Measurements from ENCODE around the gene LRRC37A. TPM values are rescaled to one million over a fixed set of nuclear protein-coding genes. Genes with fewer than 3 reads are reported as not detected.

The LRRC37A gene
- total and polyA plus RNA-seq, 9 of the 15 experiments (the other 6 are each of a cell fraction or from before 2014, with no cell fraction given) = 0.14 to 3.1 (median 1.8) TPM

- TF ChIP-seq, protein P1, sequence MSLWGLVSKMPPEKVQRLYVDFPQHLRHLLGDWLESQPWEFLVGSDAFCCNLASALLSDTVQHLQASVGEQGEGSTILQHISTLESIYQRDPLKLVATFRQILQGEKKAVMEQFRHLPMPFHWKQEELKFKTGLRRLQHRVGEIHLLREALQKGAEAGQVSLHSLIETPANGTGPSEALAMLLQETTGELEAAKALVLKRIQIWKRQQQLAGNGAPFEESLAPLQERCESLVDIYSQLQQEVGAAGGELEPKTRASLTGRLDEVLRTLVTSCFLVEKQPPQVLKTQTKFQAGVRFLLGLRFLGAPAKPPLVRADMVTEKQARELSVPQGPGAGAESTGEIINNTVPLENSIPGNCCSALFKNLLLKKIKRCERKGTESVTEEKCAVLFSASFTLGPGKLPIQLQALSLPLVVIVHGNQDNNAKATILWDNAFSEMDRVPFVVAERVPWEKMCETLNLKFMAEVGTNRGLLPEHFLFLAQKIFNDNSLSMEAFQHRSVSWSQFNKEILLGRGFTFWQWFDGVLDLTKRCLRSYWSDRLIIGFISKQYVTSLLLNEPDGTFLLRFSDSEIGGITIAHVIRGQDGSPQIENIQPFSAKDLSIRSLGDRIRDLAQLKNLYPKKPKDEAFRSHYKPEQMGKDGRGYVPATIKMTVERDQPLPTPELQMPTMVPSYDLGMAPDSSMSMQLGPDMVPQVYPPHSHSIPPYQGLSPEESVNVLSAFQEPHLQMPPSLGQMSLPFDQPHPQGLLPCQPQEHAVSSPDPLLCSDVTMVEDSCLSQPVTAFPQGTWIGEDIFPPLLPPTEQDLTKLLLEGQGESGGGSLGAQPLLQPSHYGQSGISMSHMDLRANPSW (CRISPR knock-in tag; IDR thresholded peaks at IDR 0.05) = no peak
- TF ChIP-seq, protein P2, sequence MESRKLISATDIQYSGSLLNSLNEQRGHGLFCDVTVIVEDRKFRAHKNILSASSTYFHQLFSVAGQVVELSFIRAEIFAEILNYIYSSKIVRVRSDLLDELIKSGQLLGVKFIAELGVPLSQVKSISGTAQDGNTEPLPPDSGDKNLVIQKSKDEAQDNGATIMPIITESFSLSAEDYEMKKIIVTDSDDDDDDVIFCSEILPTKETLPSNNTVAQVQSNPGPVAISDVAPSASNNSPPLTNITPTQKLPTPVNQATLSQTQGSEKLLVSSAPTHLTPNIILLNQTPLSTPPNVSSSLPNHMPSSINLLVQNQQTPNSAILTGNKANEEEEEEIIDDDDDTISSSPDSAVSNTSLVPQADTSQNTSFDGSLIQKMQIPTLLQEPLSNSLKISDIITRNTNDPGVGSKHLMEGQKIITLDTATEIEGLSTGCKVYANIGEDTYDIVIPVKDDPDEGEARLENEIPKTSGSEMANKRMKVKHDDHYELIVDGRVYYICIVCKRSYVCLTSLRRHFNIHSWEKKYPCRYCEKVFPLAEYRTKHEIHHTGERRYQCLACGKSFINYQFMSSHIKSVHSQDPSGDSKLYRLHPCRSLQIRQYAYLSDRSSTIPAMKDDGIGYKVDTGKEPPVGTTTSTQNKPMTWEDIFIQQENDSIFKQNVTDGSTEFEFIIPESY (CRISPR knock-in tag; IDR thresholded peaks at IDR 0.05) = peak; percentile 55; the same call in 1 of the 2 replicates
- no peak for TF ChIP-seq BRF1 (IDR thresholded peaks at IDR 0.05; ENCODE audit: borderline replicate concordance, extremely low read depth, insufficient read length)
- no peak for TF ChIP-seq SP1 (CRISPR knock-in tag; IDR thresholded peaks at IDR 0.05)
- TF ChIP-seq MTA1 (IDR thresholded peaks at IDR 0.05; ENCODE audit: borderline replicate concordance) = no peak
- TF ChIP-seq, protein P3, sequence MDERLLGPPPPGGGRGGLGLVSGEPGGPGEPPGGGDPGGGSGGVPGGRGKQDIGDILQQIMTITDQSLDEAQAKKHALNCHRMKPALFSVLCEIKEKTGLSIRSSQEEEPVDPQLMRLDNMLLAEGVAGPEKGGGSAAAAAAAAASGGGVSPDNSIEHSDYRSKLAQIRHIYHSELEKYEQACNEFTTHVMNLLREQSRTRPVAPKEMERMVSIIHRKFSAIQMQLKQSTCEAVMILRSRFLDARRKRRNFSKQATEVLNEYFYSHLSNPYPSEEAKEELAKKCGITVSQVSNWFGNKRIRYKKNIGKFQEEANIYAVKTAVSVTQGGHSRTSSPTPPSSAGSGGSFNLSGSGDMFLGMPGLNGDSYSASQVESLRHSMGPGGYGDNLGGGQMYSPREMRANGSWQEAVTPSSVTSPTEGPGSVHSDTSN (CRISPR knock-in tag; IDR thresholded peaks at IDR 0.05; ENCODE audit: low read depth) = no peak
- TF ChIP-seq, protein P3 (tag; conservative IDR thresholded peaks at IDR 0.05; ENCODE audit: low read depth) = no peak
- TF ChIP-seq ZBTB1 (CRISPR knock-in tag; IDR thresholded peaks at IDR 0.05; ENCODE audit: borderline replicate concordance, low read depth) = no peak
- TF ChIP-seq CREB5 (CRISPR knock-in tag; IDR thresholded peaks at IDR 0.05) = no peak
- TF ChIP-seq, protein P4, sequence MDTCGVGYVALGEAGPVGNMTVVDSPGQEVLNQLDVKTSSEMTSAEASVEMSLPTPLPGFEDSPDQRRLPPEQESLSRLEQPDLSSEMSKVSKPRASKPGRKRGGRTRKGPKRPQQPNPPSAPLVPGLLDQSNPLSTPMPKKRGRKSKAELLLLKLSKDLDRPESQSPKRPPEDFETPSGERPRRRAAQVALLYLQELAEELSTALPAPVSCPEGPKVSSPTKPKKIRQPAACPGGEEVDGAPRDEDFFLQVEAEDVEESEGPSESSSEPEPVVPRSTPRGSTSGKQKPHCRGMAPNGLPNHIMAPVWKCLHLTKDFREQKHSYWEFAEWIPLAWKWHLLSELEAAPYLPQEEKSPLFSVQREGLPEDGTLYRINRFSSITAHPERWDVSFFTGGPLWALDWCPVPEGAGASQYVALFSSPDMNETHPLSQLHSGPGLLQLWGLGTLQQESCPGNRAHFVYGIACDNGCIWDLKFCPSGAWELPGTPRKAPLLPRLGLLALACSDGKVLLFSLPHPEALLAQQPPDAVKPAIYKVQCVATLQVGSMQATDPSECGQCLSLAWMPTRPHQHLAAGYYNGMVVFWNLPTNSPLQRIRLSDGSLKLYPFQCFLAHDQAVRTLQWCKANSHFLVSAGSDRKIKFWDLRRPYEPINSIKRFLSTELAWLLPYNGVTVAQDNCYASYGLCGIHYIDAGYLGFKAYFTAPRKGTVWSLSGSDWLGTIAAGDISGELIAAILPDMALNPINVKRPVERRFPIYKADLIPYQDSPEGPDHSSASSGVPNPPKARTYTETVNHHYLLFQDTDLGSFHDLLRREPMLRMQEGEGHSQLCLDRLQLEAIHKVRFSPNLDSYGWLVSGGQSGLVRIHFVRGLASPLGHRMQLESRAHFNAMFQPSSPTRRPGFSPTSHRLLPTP (IDR thresholded peaks at IDR 0.05; ENCODE audit: borderline replicate concordance, extremely low read depth, insufficient read length) = no peak
Measured at GRCh38 chr17:46266656-46267544, 28.0 kb upstream of the LRRC37A start (continued).

Measured in K562 (cell line).